Right forelimb (tissue), 1 donor: Measurements from ENCODE around the gene NMD3.
"Not testable (repeated sequence)": the region's sequence is repeated elsewhere in the genome, so short reads cannot be mapped to it uniquely, and the experiment has no call there.

ENCODE experiments used
- DNase-seq: peaks from one replicate; pipeline ENCODE4 v3.0.0-alpha.2; 2018

The NMD3 gene

GRCh38 chr3:161220850-161221753 lies at the start of gene NMD3:
TSS of gene NMD3 (plus strand) at chr3:161221311. CDS start at chr3:161222014, 703 bp downstream.
- peak; percentile 99 for DNase-seq

- DNase-seq: no peak
These were observed 49.2 kb upstream of the NMD3 start for GRCh38 chr3:161171639-161172552.

- no peak for DNase-seq
These were observed 45.6 kb upstream of the NMD3 start for GRCh38 chr3:161175506-161175905.

- no peak for DNase-seq
These were observed 43.1 kb upstream of the NMD3 start for GRCh38 chr3:161177991-161178390.

- DNase-seq: not testable (repeated sequence)
These were observed 39.7 kb upstream of the NMD3 start for GRCh38 chr3:161181371-161181770.

GRCh38 chr3:161187046-161187445 lies 34.1 kb upstream of the NMD3 start:
- DNase-seq: no peak

- DNase-seq: no peak
These were observed 23.0 kb upstream of the NMD3 start for GRCh38 chr3:161197855-161198850.

- no peak for DNase-seq
These were observed 21.2 kb upstream of the NMD3 start for GRCh38 chr3:161199926-161200325.

GRCh38 chr3:161203485-161204098 lies 17.5 kb upstream of the NMD3 start:
- DNase-seq: no peak

GRCh38 chr3:161208931-161209330 lies 12.2 kb upstream of the NMD3 start:
- DNase-seq: no peak

GRCh38 chr3:161212171-161212771 lies 8.8 kb upstream of the NMD3 start:
- DNase-seq: no peak

GRCh38 chr3:161212906-161213305 lies 8.2 kb upstream of the NMD3 start:
- no peak for DNase-seq

GRCh38 chr3:161213644-161214043 lies 7.5 kb upstream of the NMD3 start:
- DNase-seq: no peak

- no peak for DNase-seq
These were observed 5.9 kb upstream of the NMD3 start for GRCh38 chr3:161215185-161215584.

- no peak for DNase-seq
These were observed 3.6 kb upstream of the NMD3 start for GRCh38 chr3:161217496-161217895.

- DNase-seq: no peak
These were observed 1.6 kb upstream of the NMD3 start for GRCh38 chr3:161219495-161219894.

GRCh38 chr3:161221806-161222600 lies 892 bp downstream of the NMD3 start:
- DNase-seq: no peak

- no peak for DNase-seq
These were observed 1.6 kb downstream of the NMD3 start for GRCh38 chr3:161222662-161223061.

- DNase-seq: no peak
These were observed 3.7 kb downstream of the NMD3 start for GRCh38 chr3:161224786-161225185.

- no peak for DNase-seq
These were observed 9.6 kb downstream of the NMD3 start for GRCh38 chr3:161230621-161231171.
